ENCODE data around the gene MAP4K4. TPM values are rescaled to one million over a fixed set of nuclear protein-coding genes. Genes with fewer than 3 reads are reported as not detected.

The MAP4K4 gene
- total RNA-seq, 2 experiments from 2014 or later, result 92.8 to 94.0 TPM

GRCh38 chr2:101900375-101900774 lies 202.9 kb downstream of the MAP4K4 start:
- TF ChIP-seq, protein P1, sequence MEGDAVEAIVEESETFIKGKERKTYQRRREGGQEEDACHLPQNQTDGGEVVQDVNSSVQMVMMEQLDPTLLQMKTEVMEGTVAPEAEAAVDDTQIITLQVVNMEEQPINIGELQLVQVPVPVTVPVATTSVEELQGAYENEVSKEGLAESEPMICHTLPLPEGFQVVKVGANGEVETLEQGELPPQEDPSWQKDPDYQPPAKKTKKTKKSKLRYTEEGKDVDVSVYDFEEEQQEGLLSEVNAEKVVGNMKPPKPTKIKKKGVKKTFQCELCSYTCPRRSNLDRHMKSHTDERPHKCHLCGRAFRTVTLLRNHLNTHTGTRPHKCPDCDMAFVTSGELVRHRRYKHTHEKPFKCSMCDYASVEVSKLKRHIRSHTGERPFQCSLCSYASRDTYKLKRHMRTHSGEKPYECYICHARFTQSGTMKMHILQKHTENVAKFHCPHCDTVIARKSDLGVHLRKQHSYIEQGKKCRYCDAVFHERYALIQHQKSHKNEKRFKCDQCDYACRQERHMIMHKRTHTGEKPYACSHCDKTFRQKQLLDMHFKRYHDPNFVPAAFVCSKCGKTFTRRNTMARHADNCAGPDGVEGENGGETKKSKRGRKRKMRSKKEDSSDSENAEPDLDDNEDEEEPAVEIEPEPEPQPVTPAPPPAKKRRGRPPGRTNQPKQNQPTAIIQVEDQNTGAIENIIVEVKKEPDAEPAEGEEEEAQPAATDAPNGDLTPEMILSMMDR (IDR thresholded peaks at IDR 0.05), result no peak
- Histone ChIP-seq H3K27ac (ENCODE audit: low read depth in 1 of 2, low read length in 2 of 2) (no peak overlapping the region), H3K9me3 (ENCODE audit: control insufficient read depth in 1 of 2, insufficient read depth in 1 of 2, low read length in 2 of 2) (peaks cover 1 to 5% of the 10 kb centered on the region in 2 experiments), H3K27me3 (ENCODE audit: control insufficient read depth in 1 of 2, insufficient read depth in 2 of 2, low read length in 2 of 2) (peaks cover 0 to 7% of the 10 kb centered on the region in 2 experiments), H3K36me3 (ENCODE audit: insufficient read depth, low read length) (no peaks in the 10 kb centered on the region), H3K4me1 (ENCODE audit: insufficient read depth, low read length) (peaks cover 5% of the 10 kb centered on the region), H3K4me3 (ENCODE audit: low read length) (no peak overlapping the region)
- CTCF ChIA-PET, result no interaction called here
- intact Hi-C loops (cut with DNase I, micrococcal nuclease), result no loop called here
- Mint-ChIP-seq H3K36me3 (ENCODE audit: low read depth) (peaks cover 6% of the 10 kb centered on the region), H3K4me3 (no peak overlapping the region), H3K27me3 (peaks cover 13% of the 10 kb centered on the region), H3K27ac (peak overlapping the region; percentile 20), H3K4me1 (ENCODE audit: low read depth) (peaks cover 10% of the 10 kb centered on the region), H3K9me3 (peaks cover 3% of the 10 kb centered on the region)
- DNase-seq (peak in 3 of 14 experiments; percentile 5 to 25 (median 20)), ATAC-seq (ENCODE audit: poor library complexity) (peak; percentile 34)
- POLR2A ChIA-PET, result interaction anchor here (0.6 kb wide), 1 partner anchor 354 kb away, joined by 3 read pairs; no protein-coding TSS in a partner anchor

GRCh38 chr2:101901241-101901640 lies 203.7 kb downstream of the MAP4K4 start:
- DNase-seq (no peak), ATAC-seq (ENCODE audit: poor library complexity) (no peak)
- H3K36me3 ChIP-seq (ENCODE audit: insufficient read depth, low read length), result no peaks in the 10 kb centered on the region
- H3K4me3 ChIP-seq (ENCODE audit: low read length), result no peak overlapping the region
- H3K9me3 ChIP-seq (ENCODE audit: control insufficient read depth in 1 of 2, insufficient read depth in 1 of 2, low read length in 2 of 2), result peaks cover 9 to 10% of the 10 kb centered on the region in 2 experiments
- peaks cover 5% of the 10 kb centered on the region for H3K4me1 ChIP-seq (ENCODE audit: insufficient read depth, low read length)
- Mint-ChIP-seq H3K27ac (no peak overlapping the region), H3K9me3 (peaks cover 3% of the 10 kb centered on the region), H3K4me1 (ENCODE audit: low read depth) (peaks cover 10% of the 10 kb centered on the region), H3K4me3 (no peak overlapping the region), H3K27me3 (peaks cover 13% of the 10 kb centered on the region), H3K36me3 (ENCODE audit: low read depth) (no peaks in the 10 kb centered on the region)
- no peak overlapping the region for H3K27ac ChIP-seq (ENCODE audit: low read depth in 1 of 2, low read length in 2 of 2)
- CTCF ChIA-PET, result no interaction called here
- intact Hi-C loops (cut with DNase I, micrococcal nuclease), result no loop called here
- H3K27me3 ChIP-seq (ENCODE audit: control insufficient read depth in 1 of 2, insufficient read depth in 2 of 2, low read length in 2 of 2), result peaks cover 0 to 7% of the 10 kb centered on the region in 2 experiments
- TF ChIP-seq, protein P1 (IDR thresholded peaks at IDR 0.05), result no peak
- POLR2A ChIA-PET, result no interaction called here

- no peak for ATAC-seq (ENCODE audit: poor library complexity)
- H3K36me3 Mint-ChIP-seq (ENCODE audit: low read depth), result no peaks in the 10 kb centered on the region
- Histone ChIP-seq H3K27me3 (ENCODE audit: control insufficient read depth in 1 of 2, insufficient read depth in 2 of 2, low read length in 2 of 2) (peaks cover 0 to 7% of the 10 kb centered on the region in 2 experiments), H3K4me1 (ENCODE audit: insufficient read depth, low read length) (peaks cover 5% of the 10 kb centered on the region), H3K9me3 (ENCODE audit: control insufficient read depth in 1 of 2, insufficient read depth in 1 of 2, low read length in 2 of 2) (peaks cover 13 to 15% of the 10 kb centered on the region in 2 experiments), H3K36me3 (ENCODE audit: insufficient read depth, low read length) (no peaks in the 10 kb centered on the region), H3K4me3 (ENCODE audit: low read length) (no peak overlapping the region), H3K27ac (ENCODE audit: low read depth in 1 of 2, low read length in 2 of 2) (no peak overlapping the region)
- CTCF ChIA-PET, result no interaction called here
- no peak for DNase-seq
- no peak overlapping the region for H3K4me3 Mint-ChIP-seq
- H3K27ac Mint-ChIP-seq, result no peak overlapping the region
- POLR2A ChIA-PET, result no interaction called here
- H3K27me3 Mint-ChIP-seq, result peaks cover 13% of the 10 kb centered on the region
- peaks cover 3% of the 10 kb centered on the region for H3K9me3 Mint-ChIP-seq
- intact Hi-C loops (cut with DNase I, micrococcal nuclease), result no loop called here
- TF ChIP-seq, protein P1 (IDR thresholded peaks at IDR 0.05), result no peak
- H3K4me1 Mint-ChIP-seq (ENCODE audit: low read depth), result peaks cover 10% of the 10 kb centered on the region
These were observed 204.7 kb downstream of the MAP4K4 start for GRCh38 chr2:101902169-101902568.

All from CD4-positive, alpha-beta T cell (primary cell).